Activated T-helper 2 cell treated with anti-CD3 and anti-CD28 coated beads, Interferon-gamma antibody, Interleukin-2, Interleukin-4, amounts not matched to agents 10 μg/mL and 5 μg/mL and 100 μg/mL, durations not matched to agents 14 hours and 24 hours and 36 hours (primary cell): ENCODE results near the gene NARS2. TPM values are rescaled to one million over a fixed set of nuclear protein-coding genes. Genes with fewer than 3 reads are reported as not detected.
"Not testable (repeated sequence)": the region's sequence is repeated elsewhere in the genome, so short reads cannot be mapped to it uniquely, and the experiment has no call there.

Experiments used
- DNase-seq: peaks from one replicate; pipeline ENCODE4 v3.0.0; 2021; ENCODE audit warnings: low spot score
- H3K27ac Mint-ChIP-seq: one replicate; pipeline ENCODE4 v1.8.0; 2021; ENCODE audit warnings: mixed read lengths
- H3K27me3 Mint-ChIP-seq: one replicate; pipeline ENCODE4 v1.8.0; 2021; ENCODE audit warnings: low read depth, mixed read lengths
- H3K36me3 Mint-ChIP-seq: one replicate; pipeline ENCODE4 v1.8.0; 2021; ENCODE audit warnings: low read depth, mixed read lengths
- H3K4me1 Mint-ChIP-seq: one replicate; pipeline ENCODE4 v1.8.0; 2021; ENCODE audit warnings: low read depth, mixed read lengths
- H3K4me3 Mint-ChIP-seq: one replicate; pipeline ENCODE4 v1.8.0; 2021; ENCODE audit warnings: low read depth, mild to moderate bottlenecking, moderate library complexity, mixed read lengths
- H3K9me3 Mint-ChIP-seq: one replicate; pipeline ENCODE4 v1.8.0; 2021; ENCODE audit warnings: mixed read lengths
- intact Hi-C: fragments of 100-400 bp; cut with micrococcal nuclease; formaldehyde crosslinking; loops from one replicate; pipeline ENCODE4 v1.15.1; 2023
- total RNA-seq: library from RNA; stranded (reverse); gene quantifications from 2 replicates; pipeline ENCODE4 v1.2.3, GENCODE V29; 2022

Gene NARS2
- total RNA-seq, 1 donor from 2014 or later = 34.1 TPM

- Mint-ChIP-seq H3K4me3 (no peak overlapping the region), H3K4me1 (peaks cover 8% of the 10 kb centered on the region), H3K36me3 (peaks cover 38% of the 10 kb centered on the region), H3K27me3 (no peaks in the 10 kb centered on the region), H3K9me3 (no peaks in the 10 kb centered on the region), H3K27ac (no peak overlapping the region)
- intact Hi-C loops = no loop called here
- no peak for DNase-seq
Observed at GRCh38 chr11:78532991-78533390, 41.7 kb downstream of the NARS2 start.

GRCh38 chr11:78526497-78527146, 48.0 kb downstream of the NARS2 start:
- no peak for DNase-seq
- Mint-ChIP-seq H3K36me3 (peaks cover 29% of the 10 kb centered on the region), H3K27me3 (no peaks in the 10 kb centered on the region), H3K4me1 (peaks cover 1% of the 10 kb centered on the region), H3K4me3 (no peak overlapping the region), H3K27ac (no peak overlapping the region), H3K9me3 (no peaks in the 10 kb centered on the region)
- intact Hi-C loops = no loop called here

- H3K4me1 Mint-ChIP-seq = peaks cover 1% of the 10 kb centered on the region
- no peaks in the 10 kb centered on the region for H3K27me3 Mint-ChIP-seq
- no peak overlapping the region for H3K27ac Mint-ChIP-seq
- H3K9me3 Mint-ChIP-seq = no peaks in the 10 kb centered on the region
- no peak overlapping the region for H3K4me3 Mint-ChIP-seq
- intact Hi-C loops = no loop called here
- DNase-seq = no peak
- peaks cover 25% of the 10 kb centered on the region for H3K36me3 Mint-ChIP-seq
Observed at GRCh38 chr11:78525720-78526119, 48.9 kb downstream of the NARS2 start.

GRCh38 chr11:78520230-78520629, 54.4 kb downstream of the NARS2 start:
- Mint-ChIP-seq H3K27me3 (no peaks in the 10 kb centered on the region), H3K36me3 (peaks cover 29% of the 10 kb centered on the region), H3K9me3 (no peaks in the 10 kb centered on the region), H3K4me1 (no peaks in the 10 kb centered on the region), H3K4me3 (no peak overlapping the region), H3K27ac (no peak overlapping the region)
- DNase-seq = no peak
- intact Hi-C loops = no loop called here

DNA sequence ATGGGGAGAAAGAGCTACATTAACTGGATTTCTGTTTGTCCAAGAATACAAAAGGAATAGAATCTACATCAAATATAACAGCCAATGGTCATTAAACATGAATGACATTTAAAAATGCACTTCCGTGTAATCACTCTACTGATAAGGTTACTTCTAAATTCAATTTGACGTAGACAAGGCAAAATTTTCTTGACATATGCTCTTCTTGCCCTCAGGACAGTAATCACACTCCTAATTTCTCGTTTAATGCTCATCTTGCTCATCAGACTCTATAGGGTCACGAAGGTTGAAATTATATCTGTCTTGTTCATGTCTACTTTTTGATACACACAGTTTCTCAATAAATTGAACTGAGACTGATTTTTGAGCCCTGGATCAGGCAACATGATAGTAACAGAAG, 58.4 kb downstream of the NARS2 start:
- DNase-seq = no peak
- no peak overlapping the region for H3K27ac Mint-ChIP-seq
- no peak overlapping the region for H3K4me3 Mint-ChIP-seq
- H3K9me3 Mint-ChIP-seq = no peaks in the 10 kb centered on the region
- H3K4me1 Mint-ChIP-seq = no peaks in the 10 kb centered on the region
- H3K27me3 Mint-ChIP-seq = no peaks in the 10 kb centered on the region
- intact Hi-C loops = no loop called here
- peaks cover 31% of the 10 kb centered on the region for H3K36me3 Mint-ChIP-seq

DNA sequence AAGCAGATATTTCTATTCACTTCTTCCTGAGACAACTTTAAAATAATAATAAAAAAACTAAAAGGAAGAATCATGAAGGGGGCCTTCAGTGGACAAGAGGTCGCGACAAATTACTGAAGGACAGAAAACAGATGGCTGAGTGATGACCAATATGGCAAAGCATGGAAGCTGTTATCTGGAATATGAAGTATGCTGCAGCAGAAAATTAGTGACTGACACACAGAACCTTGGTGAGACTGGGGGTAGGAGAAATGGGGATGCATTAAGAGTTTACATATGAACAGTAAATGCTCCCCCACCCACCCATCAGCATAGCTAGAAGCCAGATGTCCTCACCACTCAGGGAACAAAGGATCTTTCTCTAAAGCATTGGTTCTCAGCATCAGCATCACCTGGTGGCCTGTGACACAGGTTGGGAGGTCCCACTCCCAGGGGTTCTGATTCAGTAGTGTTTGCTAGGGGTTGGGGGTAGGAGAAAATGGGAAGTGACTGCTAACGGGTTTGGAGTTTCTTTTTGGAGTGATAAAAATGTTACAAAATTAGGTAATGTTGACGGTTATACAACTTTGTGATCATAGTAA, 59.7 kb downstream of the NARS2 start:
- H3K4me3 Mint-ChIP-seq = no peak overlapping the region
- H3K27me3 Mint-ChIP-seq = no peaks in the 10 kb centered on the region
- H3K9me3 Mint-ChIP-seq = peaks cover 8% of the 10 kb centered on the region
- intact Hi-C loops = no loop called here
- H3K36me3 Mint-ChIP-seq = peaks cover 37% of the 10 kb centered on the region
- DNase-seq = no peak
- H3K27ac Mint-ChIP-seq = no peak overlapping the region
- no peaks in the 10 kb centered on the region for H3K4me1 Mint-ChIP-seq

DNA sequence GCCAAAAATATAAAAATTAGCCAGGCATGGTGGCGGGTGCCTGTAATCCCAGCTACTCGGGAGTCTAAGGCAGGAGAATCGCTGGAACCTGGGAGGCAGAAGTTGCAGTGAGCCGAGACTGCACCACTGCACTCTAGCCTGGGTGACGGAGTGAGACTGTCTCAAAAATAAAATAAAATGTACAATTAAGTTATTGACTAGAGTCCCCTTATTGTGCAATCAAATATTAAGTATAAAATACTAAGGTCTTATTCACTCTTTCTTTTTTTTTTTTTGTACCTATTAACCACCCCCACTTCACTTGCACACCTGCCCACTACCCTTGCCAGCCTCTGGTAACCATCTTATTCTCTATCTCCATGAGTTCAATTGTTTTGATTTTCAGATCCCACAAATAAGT, 61.6 kb downstream of the NARS2 start:
- H3K27me3 Mint-ChIP-seq, DNase-seq, H3K4me3 Mint-ChIP-seq, H3K27ac Mint-ChIP-seq, H3K4me1 Mint-ChIP-seq, intact Hi-C loops: not testable (repeated sequence)
- H3K36me3 Mint-ChIP-seq = peaks cover 45% of the 10 kb centered on the region
- H3K9me3 Mint-ChIP-seq = peaks cover 15% of the 10 kb centered on the region

DNA sequence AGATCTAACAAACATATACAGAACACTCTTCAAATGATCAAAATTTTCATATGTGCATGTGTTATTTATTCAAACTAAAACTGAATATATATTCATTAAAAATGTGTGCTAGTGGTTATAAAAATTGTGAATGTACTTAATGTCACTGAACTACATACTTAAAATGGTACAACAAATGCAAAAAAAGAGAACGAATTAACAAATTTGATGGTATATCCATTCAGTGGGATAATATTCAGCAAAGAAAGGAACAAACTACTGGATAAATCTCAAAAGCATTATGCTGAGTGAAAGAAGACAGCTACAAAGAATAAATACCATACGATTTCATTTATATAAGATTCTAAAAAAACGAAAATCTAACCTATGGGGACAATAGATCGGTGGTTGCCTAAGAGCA, 64.1 kb downstream of the NARS2 start:
- intact Hi-C loops = no loop called here
- Mint-ChIP-seq H3K9me3 (peaks cover 15% of the 10 kb centered on the region), H3K4me1 (peaks cover 1% of the 10 kb centered on the region), H3K4me3 (no peak overlapping the region), H3K36me3 (peaks cover 42% of the 10 kb centered on the region), H3K27ac (no peak overlapping the region), H3K27me3 (no peaks in the 10 kb centered on the region)
- DNase-seq = no peak

DNA sequence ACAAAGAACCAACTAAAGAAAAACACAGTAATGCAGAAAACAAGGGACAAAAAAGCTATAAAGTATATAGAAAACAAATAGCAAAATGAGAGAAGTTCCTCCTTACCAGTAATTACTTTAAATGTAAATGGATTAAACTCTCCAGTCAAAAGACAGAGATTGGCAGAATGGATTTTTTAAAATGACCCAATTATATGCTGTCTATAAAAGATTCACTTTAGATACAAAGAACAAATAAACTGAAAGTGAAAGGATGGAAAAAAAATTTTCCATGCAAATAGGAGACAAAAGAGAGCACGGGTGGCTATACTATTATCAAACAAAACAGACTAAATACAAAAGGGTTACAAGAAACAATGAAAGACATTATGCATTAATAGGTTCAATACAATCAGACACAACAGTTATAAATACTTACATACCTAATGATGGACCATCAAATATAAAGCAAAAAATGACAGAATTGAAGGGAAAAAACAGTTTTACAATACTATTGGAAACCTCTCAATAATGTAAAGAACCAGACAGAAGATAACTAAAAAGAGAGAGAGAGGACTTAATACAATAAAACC, 64.6 kb downstream of the NARS2 start:
- Mint-ChIP-seq H3K27ac (no peak overlapping the region), H3K4me1 (peaks cover 6% of the 10 kb centered on the region), H3K9me3 (peaks cover 15% of the 10 kb centered on the region), H3K36me3 (peaks cover 42% of the 10 kb centered on the region), H3K27me3 (no peaks in the 10 kb centered on the region), H3K4me3 (no peak overlapping the region)
- DNase-seq = no peak
- intact Hi-C loops = no loop called here

DNA sequence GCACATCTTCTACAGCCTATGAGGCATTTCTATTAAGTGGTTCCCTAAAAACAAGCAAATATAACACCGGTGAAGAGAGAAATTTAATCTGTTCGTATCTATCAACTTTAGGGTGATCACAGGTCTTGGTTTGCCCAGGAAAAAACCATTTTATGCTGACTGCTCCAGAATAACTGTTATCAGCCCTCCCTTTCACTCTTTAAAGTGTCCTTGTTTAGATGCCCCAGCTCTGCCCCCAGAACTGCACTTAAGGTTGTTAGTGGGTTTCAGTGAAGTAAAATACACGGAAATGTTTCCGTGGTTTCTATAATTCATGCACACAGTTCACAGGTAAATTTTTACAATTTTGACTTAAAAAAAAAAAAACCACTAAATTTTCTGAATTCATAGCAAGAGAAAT, 70.0 kb downstream of the NARS2 start:
- Mint-ChIP-seq H3K27ac (no peak overlapping the region), H3K27me3 (no peaks in the 10 kb centered on the region), H3K4me1 (peaks cover 30% of the 10 kb centered on the region), H3K9me3 (peaks cover 3% of the 10 kb centered on the region), H3K4me3 (no peak overlapping the region), H3K36me3 (peaks cover 26% of the 10 kb centered on the region)
- intact Hi-C loops = no loop called here
- no peak for DNase-seq

DNA sequence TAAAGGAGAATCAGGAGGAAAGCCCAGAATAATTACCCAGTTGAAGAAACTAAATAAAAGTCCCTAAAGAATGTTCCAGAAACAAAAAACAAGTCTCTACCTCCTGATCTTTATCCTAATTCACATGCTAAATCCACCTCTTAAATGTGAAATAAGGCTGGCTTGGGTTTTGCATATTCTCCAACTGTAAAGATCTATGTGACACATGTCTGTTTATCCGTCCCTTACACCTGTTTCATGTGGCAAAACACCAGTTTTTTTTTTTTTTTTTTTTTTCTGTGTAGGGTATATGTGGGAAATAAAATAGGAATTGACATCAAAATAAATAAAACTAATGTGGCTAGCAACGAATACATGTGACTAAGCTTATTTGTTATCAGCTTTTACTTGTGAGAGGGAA, 70.5 kb downstream of the NARS2 start:
- peaks cover 30% of the 10 kb centered on the region for H3K4me1 Mint-ChIP-seq
- H3K4me3 Mint-ChIP-seq = no peak overlapping the region
- H3K36me3 Mint-ChIP-seq = peaks cover 22% of the 10 kb centered on the region
- H3K27me3 Mint-ChIP-seq = no peaks in the 10 kb centered on the region
- H3K27ac Mint-ChIP-seq = no peak overlapping the region
- H3K9me3 Mint-ChIP-seq = no peaks in the 10 kb centered on the region
- no peak for DNase-seq
- intact Hi-C loops = no loop called here

DNA sequence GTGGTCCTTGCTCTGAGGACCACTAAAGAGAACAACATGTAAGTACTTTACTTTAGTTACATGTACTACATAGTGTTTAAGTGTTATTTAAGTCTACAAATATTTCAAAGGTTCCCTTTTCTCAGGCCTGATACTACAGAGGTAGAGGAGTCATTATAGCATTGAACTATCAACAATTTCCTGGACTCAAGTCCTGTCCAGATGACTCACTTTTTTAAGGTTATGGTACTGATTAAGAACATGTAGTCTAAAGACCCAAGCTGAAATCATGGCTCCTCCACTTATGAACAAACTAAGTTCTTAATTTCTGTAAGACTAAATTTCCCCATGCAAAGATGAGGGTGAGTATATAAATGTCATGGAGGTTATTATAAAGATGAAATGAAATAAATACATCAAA, 74.7 kb downstream of the NARS2 start:
- Mint-ChIP-seq H3K27me3 (no peaks in the 10 kb centered on the region), H3K4me1 (peaks cover 23% of the 10 kb centered on the region), H3K27ac (no peak overlapping the region), H3K36me3 (peaks cover 15% of the 10 kb centered on the region), H3K9me3 (no peaks in the 10 kb centered on the region), H3K4me3 (no peak overlapping the region)
- DNase-seq = no peak
- intact Hi-C loops = no loop called here

DNA sequence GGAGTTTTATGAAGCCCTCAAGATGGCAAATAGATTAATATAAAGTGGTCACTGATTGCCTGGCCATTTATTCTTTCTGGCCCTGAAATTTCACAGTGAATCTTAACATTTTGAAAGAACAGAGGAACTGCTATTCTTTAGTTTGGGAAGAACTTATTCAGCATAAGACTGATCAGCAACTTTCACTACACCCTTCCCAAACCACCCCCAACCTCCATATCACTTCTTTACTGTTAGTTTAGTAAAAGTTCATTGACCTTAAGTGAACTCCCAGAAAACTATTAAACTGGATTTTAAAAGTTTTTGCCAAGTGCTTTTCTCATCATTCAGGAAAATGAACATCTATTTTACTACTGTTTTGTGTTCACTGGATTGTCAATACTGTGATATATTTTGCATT, 77.4 kb downstream of the NARS2 start:
- Mint-ChIP-seq H3K4me3 (no peak overlapping the region), H3K27me3 (no peaks in the 10 kb centered on the region), H3K36me3 (peaks cover 12% of the 10 kb centered on the region), H3K27ac (no peak overlapping the region), H3K9me3 (no peaks in the 10 kb centered on the region), H3K4me1 (peaks cover 8% of the 10 kb centered on the region)
- intact Hi-C loops = no loop called here
- DNase-seq = no peak
